Eye (tissue), 1 donor: ENCODE measurements around the gene TUT7.
"Not testable (repeated sequence)": the region's sequence is repeated elsewhere in the genome, so short reads cannot be mapped to it uniquely, and the experiment has no call there.

ENCODE experiments used
- DNase-seq: peaks from one replicate; pipeline ENCODE4 v3.0.0-alpha.2; 2015

Gene TUT7

DNA sequence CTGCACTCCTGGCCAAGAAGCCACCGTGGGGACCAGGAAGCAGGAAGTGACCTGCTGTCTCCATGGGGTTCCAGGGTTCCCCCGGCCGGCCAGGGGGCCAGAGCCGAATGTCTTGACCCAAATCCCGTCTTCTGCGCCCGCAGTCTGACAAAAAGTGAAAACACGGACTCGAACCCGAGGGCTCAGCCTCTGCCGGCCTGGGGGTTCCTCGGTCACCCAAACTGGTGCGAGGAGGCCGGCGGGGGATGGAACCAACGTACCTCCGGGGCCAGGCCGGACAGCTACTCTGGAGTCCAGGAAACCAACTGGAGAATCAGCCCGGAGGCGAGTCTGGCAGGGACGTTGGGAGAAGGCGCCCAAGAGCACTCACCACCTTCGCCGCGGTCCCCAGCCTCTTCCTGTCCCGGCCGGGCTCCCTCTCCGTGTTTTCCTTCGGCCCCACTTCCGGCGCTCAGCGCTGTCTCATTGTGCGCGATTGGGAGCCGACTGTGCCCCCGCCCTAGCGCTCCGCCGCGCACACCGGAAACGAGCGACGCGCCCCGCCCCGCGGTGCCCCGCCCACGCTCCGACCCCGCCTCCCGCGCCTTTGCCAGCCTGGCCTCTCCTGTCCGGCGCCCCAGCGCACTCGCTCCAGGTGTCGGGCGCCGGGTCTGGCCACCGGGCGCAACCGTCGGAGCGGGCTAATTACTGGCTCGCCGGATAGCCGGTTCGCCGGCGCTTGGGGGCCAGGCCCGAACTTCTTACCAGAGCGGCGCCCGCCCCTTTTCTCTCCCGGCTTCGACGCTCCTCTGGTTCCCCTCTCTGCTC is at the start of gene TUT7:
TUT7 (minus strand) TSS at position 400 of the 807 bp plus-strand sequence. CDS start 1,211 bp downstream, outside the sequence.
- peak; percentile 98 for DNase-seq

DNA sequence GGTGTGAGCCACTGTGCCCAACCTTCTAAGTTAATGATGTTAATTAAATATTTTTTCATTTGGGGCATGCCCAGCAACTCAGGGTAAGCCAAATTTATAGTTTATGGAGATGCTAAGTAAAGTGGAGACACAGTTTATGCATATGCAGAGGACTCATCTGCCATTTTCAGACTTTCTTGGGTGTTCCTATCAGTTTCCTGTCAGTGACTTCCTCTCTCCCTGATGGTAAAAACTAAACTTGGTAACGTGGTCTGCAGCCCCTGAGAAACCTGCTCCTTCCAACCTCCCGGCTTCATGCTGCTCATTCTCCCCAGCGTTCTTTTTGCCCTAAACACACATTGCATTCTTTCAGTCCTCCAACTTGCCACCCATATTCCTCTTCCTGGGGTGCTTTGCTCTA is 48.4 kb upstream of the TUT7 start:
- no peak for DNase-seq

DNA sequence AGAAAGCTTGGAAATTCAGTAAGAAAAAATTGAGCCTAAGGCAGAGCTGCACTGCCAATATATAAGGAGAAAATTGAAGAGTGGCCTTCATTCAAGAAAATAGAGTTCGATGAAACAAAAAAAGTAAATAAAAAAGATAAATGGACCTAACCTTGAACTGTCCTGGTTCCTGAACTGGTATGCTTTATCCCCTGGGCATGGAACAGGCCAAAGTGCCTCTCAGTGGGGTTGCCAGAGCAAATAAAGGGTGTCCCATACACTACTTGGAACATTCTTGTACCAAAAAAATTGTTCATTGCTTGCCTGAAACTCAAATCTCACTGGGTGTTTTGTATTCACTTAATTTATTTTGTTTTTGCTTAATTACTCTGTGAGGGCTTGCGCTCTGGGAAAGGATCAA is 42.2 kb upstream of the TUT7 start:
- DNase-seq = no peak

DNA sequence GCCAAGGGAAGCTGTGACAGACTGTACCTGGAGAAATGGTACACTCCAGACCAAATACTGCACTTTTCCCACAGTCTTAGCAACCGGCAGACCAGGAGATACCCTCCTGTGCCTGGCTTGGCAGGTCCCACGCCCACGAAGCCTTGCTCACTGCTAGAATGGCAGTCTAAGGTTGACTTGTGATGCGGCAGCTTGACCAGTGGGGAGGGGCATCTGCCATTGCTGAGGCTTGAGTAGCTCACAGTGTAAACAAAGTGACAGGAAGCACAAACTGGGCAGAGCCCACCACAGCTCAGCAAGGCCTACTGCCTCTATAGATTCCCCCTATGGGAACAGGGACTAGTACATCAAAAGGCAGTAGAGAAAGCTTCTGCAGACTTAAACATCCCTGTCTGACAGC is 36.0 kb upstream of the TUT7 start:
- not testable (repeated sequence) for DNase-seq

GRCh38 chr9:86389628-86390027 is 35.4 kb upstream of the TUT7 start:
- no peak for DNase-seq

GRCh38 chr9:86387376-86387775 is 33.2 kb upstream of the TUT7 start:
- DNase-seq = no peak

DNA sequence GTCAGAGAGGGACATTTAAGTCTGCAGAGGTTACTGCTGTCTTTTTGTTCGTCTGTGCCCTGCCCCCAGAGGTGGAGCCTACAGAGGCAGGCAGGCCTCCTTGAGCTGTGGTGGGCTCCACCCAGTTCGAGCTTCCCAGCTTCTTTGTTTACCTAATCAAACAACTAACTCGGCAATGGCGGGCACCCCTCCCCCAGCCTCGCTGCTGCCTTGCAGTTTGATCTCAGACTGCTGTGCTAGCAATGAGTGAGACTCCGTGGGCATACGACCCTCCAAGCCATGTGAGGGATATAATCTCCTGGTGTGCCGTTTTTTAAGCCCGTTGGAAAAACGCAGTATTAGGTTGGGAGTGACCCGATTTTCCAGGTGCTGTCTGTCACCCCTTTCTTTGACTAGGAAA is 28.8 kb upstream of the TUT7 start:
- DNase-seq = not testable (repeated sequence)

- no peak for DNase-seq
Observed at GRCh38 chr9:86376016-86376415, 21.8 kb upstream of the TUT7 start.

GRCh38 chr9:86369810-86370209 is 15.6 kb upstream of the TUT7 start:
- no peak for DNase-seq

- no peak for DNase-seq
Observed at GRCh38 chr9:86368871-86369521, 14.8 kb upstream of the TUT7 start.

DNA sequence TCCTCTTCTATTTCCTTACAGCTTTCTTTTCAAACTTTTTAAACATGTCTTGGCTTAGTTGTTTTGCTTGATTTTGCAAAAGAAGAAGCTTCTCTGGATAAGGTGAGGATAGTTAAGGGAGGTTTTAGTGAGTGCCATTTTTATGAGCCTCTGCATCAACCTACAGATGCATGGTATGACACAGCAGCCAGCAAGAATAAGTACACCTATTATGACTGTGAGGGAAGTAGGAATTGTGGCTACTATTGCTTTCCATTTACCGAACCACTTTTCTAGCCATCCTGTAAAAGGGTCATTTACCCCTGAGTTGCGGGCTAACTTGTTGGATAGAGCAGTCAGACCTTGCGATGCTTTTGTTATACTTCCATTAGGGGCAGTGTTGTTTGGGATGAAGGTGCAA is 7.0 kb upstream of the TUT7 start:
- DNase-seq = no peak

GRCh38 chr9:86359151-86359879 is 5.1 kb upstream of the TUT7 start:
- no peak for DNase-seq

DNA sequence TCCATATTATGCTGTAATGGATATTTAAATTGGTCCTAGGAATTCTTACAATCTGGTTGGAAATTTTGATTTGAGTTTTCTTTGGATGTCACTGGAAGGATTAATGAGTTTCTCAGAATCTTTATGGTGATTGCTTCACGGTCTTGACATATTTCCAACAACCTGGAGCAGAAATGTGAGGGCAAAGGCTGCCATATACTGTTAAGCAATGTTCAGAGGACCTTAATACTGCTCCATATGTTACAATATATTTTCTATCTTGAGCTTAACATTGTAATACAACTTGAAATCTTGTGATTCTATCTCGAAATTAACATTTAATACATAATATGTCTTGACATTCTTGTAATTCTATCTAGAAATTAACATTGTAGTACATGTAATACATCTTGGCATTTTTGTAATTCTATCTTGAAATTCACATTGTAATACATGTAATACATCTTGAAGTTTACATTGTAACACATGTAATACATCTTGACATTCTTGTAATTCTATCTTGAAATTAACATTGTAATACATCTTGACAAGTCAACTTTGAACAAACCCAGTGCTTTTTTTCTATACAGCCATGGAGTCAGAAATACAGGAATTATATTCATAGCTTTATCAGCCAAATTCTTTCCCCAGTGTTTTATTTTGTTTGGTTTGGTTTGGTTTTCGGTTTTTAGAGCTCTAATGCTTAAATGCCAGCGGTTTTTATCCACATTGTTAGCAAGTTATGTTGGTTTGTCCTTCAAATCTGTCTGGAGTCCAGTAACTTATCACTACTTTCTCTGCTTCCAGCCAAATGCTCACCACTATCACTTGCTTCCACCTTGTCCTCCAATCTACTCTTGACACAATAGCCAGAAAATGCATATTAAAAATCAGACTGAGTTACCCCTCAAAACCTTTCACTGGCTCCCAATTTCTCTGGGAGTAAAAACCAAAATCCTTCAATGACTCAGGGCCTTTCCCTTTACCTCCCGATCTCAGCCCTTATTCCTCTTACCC is 3.0 kb upstream of the TUT7 start:
- DNase-seq = peak; percentile 7

GRCh38 chr9:86355814-86356213 is 1.6 kb upstream of the TUT7 start:
- no peak for DNase-seq

GRCh38 chr9:86354818-86355309 is 654 bp upstream of the TUT7 start:
- no peak for DNase-seq

DNA sequence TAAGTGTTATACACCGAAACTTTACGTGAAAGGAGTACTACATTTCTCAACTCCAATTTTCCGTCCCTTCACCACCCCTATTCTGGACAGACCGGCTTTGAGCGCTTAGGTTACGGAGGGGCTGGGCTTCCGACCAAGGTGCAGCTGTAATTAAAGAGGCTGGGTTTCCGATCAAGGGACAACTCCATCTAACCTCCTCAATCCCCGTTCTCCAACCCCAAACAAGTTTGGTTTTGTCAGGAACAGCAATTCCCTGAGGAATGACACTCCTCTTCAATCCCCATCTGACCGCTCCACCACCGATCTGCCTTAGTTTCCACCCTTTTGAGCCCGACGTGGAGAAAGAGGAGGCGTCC is 577 bp downstream of the TUT7 start:
- no peak for DNase-seq

DNA sequence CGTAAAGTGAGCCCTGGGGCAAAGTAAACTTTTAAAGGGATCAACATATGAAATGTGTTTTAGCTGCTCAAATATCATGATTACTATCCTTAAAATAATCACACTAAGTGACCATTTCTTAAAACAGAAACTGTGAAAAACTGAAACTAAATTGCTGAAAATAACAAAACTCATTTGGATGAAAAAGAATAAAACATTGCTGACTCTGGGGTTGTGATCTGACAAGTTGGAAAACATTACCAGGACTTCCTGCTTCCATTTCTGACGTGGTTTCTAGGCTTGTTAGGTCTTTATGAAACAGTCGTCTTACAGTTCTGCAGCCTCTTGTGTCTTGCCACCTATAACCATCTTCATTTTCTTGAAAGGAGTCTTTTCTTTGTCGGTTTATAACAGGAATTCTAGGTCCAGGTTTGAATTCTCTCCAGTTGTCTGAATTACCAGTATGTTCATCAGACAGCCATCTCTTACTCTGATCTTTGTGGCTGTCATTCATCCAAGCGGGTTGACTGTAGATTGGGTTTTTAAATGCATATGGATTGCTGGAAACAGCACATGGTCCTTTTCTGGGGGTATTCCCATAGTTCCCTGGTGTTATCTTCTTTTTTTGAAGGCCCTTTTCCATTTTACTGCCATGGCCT is 1.7 kb downstream of the TUT7 start:
- DNase-seq = no peak

DNA sequence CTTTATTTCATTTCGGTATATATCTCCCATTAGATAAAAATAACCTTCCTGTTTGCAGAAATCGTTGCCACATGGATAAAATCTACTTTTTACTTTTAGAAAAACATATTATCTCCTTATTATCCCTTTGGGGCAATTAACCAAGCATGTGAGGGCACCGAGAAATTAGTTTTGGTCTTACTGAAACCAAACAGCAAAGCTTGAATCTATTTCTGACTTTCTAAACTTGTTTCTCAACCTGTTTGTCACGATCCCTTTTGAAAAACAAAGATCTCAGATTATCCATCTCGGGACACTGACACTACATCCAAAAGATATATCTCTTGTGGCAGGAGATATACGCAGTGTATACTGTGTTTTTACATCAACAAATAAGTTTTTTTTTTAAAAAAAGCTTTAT is 2.3 kb downstream of the TUT7 start:
- DNase-seq = no peak

DNA sequence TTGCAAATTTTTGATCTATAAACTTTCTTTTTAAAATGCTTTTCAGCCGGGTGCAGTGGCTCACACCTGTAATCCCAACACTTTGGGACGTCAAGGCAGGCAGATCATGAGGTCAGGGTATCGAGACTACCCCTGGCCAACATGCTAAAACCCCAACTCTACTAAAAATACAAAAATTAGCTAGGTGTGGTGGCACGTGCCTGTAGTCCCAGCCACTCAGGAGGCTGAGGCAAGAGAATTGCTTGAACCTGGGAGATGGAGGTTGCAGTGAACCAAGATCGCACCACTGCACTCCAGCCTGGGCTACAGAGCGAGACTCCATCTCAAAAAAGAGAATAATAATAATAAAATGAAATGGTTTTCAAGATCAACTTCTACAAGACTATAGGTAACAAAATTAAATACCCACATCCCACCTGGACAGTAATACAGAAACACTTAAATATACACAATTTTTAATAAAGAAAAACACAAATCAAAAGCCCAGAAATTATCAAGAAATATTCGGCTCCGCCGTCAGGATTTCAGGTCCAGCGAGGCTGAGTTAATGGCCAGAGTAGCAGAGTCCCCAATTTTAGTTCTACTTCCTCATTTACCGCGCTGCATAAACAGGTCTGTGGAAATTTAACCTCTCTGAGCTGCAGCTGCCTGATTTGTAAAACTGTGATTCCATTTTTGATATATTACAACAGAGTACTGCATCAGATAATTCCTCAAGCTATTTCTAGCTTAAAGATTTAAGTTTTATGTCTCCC is 4.0 kb downstream of the TUT7 start:
- no peak for DNase-seq

DNA sequence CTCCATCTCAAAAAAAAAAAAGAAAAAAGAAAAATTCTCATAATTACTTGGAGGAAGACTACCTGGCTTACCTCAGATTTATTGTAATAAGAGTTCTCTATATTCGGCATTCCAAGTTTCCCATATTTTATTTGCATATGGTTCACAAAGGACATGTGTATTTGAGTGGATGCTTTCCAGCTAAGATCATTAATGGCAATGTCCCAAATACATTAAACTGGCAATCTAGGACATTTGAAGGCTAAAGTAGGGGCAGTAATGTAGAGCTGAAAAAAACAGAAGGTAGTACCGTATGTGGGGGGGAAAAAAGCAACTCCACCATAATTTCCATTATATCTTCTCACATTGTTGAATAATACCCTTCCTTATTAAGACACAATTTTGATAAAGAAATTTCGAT is 4.9 kb downstream of the TUT7 start:
- DNase-seq = no peak

GRCh38 chr9:86347991-86348390 is 6.2 kb downstream of the TUT7 start:
- no peak for DNase-seq
